Mesothelial cell of epicardium (in vitro differentiated cells): ENCODE results near the gene LRRC36. TPM values are rescaled to one million over a fixed set of nuclear protein-coding genes. Genes with fewer than 3 reads are reported as not detected.
A peak's percentile ranks its signal among the peaks of the same experiment; 100 is the strongest.

Experiments used
- DNase-seq, 2 experiments: peaks; one replicate each; pipeline ENCODE4 v3.0.0; 2021; ENCODE audit warnings: low spot score in 2 of 2; ENCODE audit not compliant: unreplicated experiment in 2 of 2
- H3K27ac Mint-ChIP-seq: 2 replicates; pipeline ENCODE4 v1.8.0; 2021; ENCODE audit warnings: mixed read lengths
- H3K27me3 Mint-ChIP-seq: 2 replicates; pipeline ENCODE4 v1.8.0; 2021; ENCODE audit warnings: low read depth, mixed read lengths
- H3K36me3 Mint-ChIP-seq: 2 replicates; pipeline ENCODE4 v1.8.0; 2021; ENCODE audit warnings: mixed read lengths
- H3K4me1 Mint-ChIP-seq: 2 replicates; pipeline ENCODE4 v1.8.0; 2021; ENCODE audit warnings: mixed read lengths
- H3K4me3 Mint-ChIP-seq: 2 replicates; pipeline ENCODE4 v1.8.0; 2021; ENCODE audit warnings: mild to moderate bottlenecking, moderate library complexity, mixed read lengths
- H3K9me3 Mint-ChIP-seq: 2 replicates; pipeline ENCODE4 v1.8.0; 2021; ENCODE audit warnings: mixed read lengths
- total RNA-seq: library from RNA; stranded (reverse); gene quantifications from 3 replicates; pipeline ENCODE4 v1.2.1, GENCODE V29; 2021
- TF ChIP-seq, protein P1 (sequence below): fragments of 200-600 bp; sonication (generic); IDR thresholded peaks from one replicate; pipeline ENCODE4 v1.5.0; 2021; ENCODE audit warnings: antibody characterized with exemption; ENCODE audit not compliant: unreplicated experiment

LRRC36 gene
- total RNA-seq, 1 donor from 2014 or later = 0.20 TPM

DNA sequence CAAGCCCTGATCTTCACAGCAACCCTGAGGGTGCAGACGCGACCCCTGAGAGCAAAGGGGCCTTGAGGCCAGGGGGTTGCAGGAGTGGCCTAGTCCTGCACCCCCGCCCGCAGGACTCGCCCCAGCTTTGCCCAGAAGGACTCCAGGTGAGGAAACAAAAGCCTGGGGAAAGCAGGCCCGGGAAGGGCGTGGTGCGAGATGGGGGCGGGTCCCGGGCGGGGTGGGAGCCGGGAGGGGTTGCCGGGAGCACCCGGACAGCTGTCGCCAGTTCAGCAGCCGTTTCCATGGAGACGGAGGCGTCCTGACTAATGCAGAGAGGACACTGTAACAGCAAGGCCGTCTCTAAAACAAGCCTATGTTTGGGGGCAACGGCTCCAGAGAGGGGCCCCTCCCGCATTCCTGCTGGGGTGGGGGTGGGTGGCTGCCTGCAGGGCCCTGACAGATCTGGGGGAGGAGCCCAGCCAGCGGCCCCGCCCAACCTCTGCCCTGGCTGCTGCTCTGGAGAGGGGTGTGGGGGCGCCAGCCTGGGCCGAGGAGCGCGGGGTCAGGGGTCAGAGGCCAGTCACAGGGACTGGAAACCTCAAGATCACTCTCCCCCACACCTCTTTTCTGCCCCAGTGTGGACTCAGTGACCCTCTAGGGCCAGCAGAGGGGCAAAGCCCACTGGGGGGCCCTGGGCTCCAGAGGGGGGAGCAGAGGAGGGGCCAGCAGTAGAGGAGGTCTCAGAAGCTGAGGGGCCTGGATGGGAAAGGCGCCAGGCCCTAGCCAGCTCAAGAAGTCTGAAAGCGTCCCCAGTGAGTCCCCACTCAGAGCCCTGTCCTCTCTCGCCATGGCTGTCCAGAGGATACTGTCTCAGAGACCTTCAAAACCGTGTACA, 69.8 kb downstream of the LRRC36 start:
- H3K9me3 Mint-ChIP-seq = no peaks in the 10 kb centered on the region
- H3K4me1 Mint-ChIP-seq = peaks cover 25% of the 10 kb centered on the region
- peaks cover 47% of the 10 kb centered on the region for H3K27me3 Mint-ChIP-seq
- DNase-seq = peak in 1 of 2 experiments; percentile 55
- TF ChIP-seq, protein P1, sequence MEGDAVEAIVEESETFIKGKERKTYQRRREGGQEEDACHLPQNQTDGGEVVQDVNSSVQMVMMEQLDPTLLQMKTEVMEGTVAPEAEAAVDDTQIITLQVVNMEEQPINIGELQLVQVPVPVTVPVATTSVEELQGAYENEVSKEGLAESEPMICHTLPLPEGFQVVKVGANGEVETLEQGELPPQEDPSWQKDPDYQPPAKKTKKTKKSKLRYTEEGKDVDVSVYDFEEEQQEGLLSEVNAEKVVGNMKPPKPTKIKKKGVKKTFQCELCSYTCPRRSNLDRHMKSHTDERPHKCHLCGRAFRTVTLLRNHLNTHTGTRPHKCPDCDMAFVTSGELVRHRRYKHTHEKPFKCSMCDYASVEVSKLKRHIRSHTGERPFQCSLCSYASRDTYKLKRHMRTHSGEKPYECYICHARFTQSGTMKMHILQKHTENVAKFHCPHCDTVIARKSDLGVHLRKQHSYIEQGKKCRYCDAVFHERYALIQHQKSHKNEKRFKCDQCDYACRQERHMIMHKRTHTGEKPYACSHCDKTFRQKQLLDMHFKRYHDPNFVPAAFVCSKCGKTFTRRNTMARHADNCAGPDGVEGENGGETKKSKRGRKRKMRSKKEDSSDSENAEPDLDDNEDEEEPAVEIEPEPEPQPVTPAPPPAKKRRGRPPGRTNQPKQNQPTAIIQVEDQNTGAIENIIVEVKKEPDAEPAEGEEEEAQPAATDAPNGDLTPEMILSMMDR = no peak
- H3K36me3 Mint-ChIP-seq = no peaks in the 10 kb centered on the region
- peak overlapping the region; percentile 22 for H3K4me3 Mint-ChIP-seq
- no peak overlapping the region for H3K27ac Mint-ChIP-seq

DNA sequence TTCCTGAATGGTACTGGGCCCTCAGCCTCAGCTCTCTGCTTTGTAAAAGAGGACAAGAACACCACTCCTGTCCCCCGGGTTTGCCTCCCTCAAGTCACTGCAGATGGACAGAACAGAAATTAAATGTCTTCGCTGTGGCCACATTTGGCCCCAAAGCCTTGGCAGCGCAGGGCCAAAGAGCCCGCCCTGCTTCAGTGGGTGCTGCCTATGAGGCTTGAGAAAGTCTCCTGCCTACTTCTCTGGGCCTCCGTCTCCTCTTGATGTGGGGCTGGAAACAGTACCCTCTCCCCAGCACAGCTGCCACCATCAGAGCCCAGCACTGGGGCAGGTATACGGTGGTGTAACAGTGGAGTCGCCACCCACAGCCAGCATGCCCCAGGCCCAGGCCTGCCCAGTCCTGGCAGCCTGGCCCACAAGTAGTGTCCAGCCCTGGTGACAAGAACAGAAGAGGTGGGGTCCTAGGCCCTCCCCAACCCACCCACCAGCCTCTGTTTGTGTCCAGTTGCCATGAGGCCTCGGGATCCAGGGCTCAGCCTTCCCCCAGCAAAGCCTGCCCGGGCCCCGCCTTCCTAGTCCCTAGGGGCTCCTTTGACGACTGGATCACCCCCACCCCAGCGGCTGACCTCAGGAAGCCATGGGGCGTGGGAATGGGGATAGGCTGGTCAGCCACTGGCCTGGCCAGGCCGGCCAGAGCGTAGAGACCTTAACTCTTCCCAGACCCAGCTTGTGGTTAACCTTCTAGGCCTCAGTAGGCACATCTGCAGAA, 70.6 kb downstream of the LRRC36 start:
- H3K27me3 Mint-ChIP-seq = peaks cover 40% of the 10 kb centered on the region
- H3K27ac Mint-ChIP-seq = no peak overlapping the region
- no peak for DNase-seq
- H3K4me3 Mint-ChIP-seq = no peak overlapping the region
- H3K9me3 Mint-ChIP-seq = no peaks in the 10 kb centered on the region
- H3K4me1 Mint-ChIP-seq = peaks cover 23% of the 10 kb centered on the region
- TF ChIP-seq, protein P1 = no peak
- no peaks in the 10 kb centered on the region for H3K36me3 Mint-ChIP-seq

DNA sequence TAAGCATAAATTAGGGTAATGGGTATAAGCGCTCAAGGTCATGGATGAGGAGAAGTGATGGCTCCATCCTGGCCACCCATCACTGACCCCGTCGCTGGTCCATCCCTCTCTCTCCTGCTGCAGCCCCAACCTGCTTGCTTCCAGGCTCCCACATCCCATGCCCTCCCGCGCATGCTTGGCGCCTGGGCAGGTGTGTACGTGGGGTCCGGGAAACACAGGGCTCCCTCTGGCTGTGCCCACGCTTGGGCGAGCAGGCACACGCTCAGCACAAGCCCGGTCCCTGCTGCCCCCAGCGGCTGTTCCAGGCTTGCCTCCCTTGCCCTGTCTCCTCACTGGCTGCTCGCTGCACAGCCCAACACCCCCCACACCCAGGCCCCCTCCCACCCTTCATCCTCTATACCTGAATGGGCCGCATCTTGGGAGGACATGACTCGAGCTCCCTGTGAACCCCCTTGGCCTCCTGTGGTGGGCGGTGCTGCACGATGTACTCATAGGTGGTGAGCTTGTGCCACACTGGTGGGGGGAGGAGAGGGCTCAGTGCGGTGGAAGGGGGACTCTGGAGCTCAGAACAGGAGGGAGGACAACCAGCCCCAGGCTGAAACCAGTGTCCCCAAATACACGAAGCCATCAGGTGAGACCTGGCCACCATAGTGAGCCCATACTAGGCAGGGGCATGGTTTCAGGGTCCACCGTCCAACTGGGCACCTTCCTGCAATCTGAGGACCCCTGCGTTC, 71.4 kb downstream of the LRRC36 start:
- Mint-ChIP-seq H3K36me3 (no peaks in the 10 kb centered on the region), H3K4me3 (no peak overlapping the region), H3K4me1 (peaks cover 20% of the 10 kb centered on the region), H3K27me3 (peaks cover 32% of the 10 kb centered on the region), H3K27ac (no peak overlapping the region), H3K9me3 (no peaks in the 10 kb centered on the region)
- TF ChIP-seq, protein P1 = no peak
- no peak for DNase-seq

DNA sequence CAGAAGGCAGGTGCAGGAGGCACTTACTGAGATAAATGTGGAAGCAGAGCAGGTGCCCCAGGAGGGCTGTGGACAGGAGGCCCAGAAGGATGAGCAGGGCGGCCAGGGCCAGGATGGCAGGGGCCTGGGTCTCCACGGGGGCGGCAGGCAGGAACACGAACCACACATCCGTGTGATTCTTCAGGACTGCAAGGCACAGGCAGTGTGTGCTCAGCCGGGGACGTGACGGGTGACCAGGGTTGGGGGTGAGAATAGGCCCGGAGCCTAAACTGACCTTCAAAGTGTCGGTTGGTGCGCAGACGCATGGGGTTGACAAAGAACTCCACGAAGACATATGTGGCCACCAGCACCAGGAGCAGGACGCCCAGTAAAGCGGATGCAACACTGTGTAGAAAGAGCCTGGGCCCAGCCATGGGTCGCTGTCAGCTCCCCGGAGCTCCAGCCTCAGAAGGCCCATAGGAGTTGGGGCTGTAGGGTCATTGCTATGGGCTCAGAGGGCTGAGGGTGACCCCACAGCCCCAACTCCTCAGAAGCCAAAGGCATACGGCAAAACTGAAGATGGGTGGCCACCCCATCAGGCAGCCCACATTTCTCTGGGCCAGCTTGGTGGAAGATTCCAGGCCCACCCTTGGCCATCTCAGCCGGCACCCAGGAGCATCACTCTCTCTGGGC, 72.1 kb downstream of the LRRC36 start:
- Mint-ChIP-seq H3K4me3 (no peak overlapping the region), H3K4me1 (peaks cover 22% of the 10 kb centered on the region), H3K36me3 (no peaks in the 10 kb centered on the region), H3K9me3 (no peaks in the 10 kb centered on the region), H3K27ac (no peak overlapping the region), H3K27me3 (peaks cover 26% of the 10 kb centered on the region)
- DNase-seq = no peak
- TF ChIP-seq, protein P1 = no peak

DNA sequence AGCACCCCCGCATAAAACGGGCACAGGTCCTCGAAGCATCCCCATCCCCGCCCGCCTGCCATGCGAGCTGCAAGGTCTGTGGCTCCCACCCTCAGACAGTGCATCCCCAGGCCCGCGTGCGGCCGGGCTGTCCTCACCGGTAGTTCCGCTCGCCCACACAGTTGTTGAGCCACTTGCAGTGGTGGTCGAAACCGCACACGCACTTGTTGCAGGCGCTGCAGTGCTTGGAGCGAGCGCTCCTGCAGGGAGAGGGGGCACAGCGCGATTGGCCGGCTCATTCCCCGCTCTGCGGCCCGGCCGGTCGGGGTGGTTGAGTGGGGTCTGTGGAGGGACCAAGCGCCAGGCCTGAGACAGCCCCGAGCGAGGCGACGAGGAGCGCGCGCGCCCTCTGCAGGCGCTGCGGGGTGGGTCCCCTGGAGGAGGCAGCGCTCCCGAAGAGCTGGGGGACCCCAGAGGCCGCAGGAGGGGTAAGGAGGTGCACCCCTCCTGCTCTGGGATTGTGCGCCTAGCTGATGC, 72.7 kb downstream of the LRRC36 start:
- Mint-ChIP-seq H3K9me3 (no peaks in the 10 kb centered on the region), H3K4me1 (peaks cover 23% of the 10 kb centered on the region), H3K4me3 (no peak overlapping the region), H3K27me3 (peaks cover 21% of the 10 kb centered on the region), H3K27ac (no peak overlapping the region), H3K36me3 (no peaks in the 10 kb centered on the region)
- TF ChIP-seq, protein P1 = peak; percentile 70
- DNase-seq = peak; percentile 46 to 81
